ENCODE measurements around the gene AHRR.
A peak's percentile ranks its signal among the peaks of the same experiment; 100 is the strongest.
"Not testable (repeated sequence)": the region's sequence is repeated elsewhere in the genome, so short reads cannot be mapped to it uniquely, and the experiment has no call there.

The AHRR gene

GRCh38 chr5:398475-399295 is 77.2 kb downstream of the AHRR start:
- no peak for DNase-seq

DNA sequence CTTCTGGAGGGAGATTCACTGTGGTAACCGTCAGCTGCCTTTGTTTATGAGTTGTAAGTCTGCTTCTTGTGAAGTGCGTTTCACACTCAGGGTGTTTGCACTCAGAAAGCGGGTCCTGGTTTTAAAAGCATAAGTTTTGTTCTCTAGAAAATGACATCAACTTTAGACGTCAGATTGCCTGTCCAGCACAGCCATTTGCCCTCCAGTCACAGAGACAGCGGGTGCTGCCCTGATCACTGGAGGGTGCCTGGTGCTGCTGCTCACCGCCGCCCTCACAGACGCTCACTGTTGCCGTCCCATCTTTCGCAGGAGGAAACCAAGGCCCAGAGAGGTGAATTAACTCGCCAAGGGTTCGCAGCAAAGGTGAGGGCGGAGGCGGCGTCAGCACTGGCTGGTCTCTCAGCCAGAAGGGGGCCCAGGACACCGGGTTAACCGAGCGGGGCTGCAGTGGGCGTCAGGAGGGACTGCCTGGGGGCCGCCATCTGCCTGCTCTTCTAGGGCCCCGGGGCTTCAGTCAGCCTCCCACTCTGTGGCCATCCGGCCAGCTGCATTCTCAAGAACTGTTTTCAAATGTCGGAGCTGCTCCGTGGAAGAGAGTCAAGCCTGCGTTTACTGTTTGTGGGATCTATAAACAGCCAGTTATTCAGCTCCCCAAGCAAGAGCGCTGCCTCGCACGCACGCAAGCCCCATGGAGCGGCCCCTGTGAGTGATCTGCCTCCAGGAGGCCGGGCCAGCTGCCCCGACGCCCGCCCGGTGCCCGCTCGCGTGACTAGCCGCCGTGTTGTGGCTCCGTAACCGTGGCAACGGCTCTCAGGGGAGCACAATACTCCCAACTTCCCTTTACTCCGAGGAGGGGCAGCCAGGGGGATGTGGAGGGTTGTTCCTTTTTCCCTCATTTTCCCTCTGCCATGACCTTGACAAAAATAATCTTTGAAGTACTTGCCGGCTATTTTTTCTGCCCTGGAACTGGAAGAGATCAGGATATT is 78.1 kb downstream of the AHRR start:
- DNase-seq = peak; percentile 23

DNA sequence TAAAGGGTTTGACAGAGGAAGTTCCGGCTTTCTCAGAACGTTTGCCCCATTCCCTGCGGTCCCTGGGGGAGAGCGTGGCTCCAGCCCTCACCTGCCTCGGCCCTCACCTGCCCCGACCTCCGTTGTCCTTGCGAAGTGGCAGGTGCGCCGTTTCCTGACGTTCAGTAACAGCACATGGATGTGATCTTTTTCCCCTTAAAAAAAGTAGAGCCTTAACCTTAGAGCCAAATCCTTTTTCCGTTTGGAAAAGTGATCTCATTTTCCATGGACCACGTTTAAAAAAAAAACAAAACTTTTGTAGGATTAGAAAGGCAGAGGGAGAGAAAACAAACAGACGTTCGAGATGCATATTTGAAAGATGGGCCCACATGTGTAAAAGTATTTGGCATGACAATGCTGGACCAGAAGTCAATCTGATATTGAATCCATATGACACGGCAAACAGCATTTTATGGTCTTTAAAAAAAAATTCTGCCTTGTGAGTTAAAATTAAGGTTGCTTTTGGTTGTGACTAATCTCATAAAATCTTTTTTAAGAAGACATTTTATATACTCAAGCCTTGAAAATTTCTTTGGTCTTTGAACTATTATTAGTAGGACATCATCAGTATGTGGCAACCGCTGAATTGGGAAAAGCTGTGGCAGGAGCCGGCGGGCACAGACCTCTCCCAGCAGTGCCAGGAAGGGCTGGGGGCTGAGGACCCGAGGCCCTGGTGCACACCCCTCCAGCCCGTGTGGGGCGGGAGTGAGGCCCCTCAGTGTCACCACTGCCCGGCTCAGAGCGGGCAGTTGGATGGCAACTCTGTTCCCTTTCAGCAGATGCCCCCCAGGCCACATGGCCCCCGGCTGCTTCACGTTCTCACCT is 79.0 kb downstream of the AHRR start:
- no peak for DNase-seq

DNA sequence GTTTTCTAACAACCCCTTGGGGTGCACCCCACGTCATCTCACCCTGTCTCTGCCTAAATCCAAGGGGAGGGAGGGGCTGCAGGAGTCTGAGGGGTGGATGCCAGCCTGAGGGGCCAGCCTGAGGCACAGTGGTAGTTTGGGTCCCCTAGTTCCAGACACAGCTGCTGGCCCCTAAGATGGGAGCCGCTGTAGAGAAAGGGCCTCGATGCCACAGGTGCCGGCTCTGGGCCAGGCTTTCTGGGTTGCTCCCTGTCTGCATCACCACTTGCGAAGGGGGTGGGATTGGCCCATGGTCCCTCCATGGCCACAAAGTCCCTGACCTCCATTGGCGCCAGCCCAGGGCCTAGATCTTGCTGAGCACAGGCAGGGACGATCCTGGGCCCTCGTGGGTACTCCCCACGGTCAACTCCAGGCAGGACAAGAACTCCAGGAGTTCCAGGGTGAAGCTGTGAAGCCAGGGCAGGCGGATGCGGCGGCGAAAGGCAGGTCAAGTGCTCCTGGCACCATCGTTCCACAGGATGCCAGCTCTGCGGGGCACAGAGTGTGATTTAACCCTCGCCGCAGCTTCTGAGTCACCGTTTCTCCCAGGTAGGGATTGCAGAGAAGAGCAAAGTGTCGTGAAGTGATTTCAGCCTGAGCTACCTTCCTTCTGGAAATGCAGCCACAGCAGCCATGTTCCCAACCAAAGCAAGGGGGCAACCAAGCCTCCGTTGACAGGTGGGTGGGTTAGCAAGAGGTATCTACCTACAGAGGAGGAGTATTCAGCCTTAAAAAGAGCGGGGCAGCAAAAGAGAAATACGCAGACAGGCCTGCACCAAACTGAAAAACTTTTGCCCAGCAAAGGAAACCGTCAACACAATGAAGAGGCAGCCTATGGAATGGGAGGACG is 79.9 kb downstream of the AHRR start:
- no peak for DNase-seq

DNA sequence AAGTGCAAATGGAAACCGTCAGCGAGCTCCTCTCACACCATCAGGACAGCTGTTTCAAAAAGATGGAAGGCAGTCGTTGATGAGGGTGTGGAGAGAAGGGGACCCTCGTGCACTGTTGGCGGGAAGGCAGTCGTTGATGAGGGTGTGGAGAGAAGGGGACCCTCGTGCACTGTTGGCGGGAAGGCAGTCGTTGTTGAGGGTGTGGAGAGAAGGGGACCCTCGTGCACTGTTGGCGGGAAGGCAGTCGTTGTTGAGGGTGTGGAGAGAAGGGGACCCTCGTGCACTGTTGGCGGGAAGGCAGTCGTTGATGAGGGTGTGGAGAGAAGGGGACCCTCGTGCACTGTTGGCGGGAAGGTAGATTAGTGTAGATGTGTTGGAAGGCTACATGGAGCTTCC is 80.7 kb downstream of the AHRR start:
- not testable (repeated sequence) for DNase-seq

DNA sequence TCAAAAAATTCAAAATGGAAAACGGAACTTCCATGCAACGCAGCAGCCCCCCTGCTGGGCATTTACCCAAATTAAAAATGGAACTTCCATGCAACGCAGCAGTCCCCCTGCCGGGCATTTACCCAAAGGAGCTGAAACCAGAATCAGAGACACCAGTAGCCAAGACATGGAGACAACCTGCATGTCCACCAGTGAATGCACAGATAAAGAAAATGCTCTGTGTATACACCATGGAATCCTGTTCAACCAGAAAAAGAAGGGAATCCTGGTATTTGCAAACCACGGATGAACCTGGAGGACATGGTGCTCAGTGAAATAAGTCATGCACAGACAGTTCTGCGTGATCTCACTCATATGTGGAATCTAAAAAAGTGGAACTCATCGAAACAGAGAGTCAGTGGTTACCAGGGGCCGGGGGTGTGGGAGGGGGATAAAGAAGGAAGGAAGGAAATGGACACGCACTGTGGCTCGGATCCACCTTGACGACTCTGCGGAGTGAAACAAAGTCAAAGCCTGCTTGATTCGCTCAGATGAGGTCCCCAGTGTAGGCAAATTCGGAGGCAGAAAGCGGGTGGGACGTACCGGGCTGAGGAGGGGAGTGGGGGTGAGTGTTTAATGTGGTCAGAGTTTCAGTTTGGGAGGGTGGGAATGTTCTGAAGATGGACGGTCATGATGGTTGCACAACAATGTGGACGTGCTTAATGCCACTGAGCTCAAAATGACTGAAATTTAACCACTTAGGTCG is 81.3 kb downstream of the AHRR start:
- DNase-seq = no peak

GRCh38 chr5:403995-404394 is 82.5 kb downstream of the AHRR start:
- DNase-seq = no peak

- DNase-seq = no peak
Measured at GRCh38 chr5:404666-405241, 83.2 kb downstream of the AHRR start.

DNA sequence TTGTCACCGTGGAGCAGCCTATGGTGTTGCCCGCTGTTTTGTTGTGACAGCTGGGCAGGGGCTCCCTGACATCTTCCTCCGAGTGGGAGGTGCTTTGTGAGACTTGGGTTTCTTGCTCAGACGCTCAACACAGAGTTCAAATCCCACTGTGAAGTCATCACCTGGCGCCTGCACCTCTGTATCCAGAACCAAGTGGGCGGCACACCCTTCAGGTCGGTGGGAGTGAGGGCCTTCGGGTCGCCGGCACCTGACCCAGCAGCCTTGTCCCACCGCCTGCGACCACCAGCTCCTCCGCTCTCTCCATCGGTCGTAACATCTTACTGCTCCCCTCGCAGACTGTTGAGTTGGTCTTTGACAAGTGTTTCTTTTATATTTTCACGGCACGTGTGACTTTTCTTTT is 83.9 kb downstream of the AHRR start:
- DNase-seq = no peak

DNA sequence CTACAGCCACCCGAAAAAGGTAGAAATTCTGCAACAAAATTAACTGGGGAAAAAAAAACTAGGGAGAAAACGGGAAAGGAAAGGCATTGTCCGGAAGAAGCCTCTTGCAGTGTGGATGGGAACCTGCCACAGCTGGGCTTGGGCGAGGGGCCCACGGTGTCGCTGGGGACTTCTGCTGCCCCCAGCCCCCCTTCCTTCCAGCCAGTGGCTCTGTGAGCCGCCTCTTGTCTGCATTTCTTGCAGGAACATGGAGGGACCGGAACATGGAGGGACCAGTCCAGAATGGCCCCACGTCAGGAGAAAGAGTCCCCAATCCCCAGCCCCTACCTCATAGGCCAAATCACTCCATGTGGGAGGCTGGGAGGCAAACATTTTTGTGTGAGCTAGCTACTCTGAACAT is 84.5 kb downstream of the AHRR start:
- DNase-seq = no peak

DNA sequence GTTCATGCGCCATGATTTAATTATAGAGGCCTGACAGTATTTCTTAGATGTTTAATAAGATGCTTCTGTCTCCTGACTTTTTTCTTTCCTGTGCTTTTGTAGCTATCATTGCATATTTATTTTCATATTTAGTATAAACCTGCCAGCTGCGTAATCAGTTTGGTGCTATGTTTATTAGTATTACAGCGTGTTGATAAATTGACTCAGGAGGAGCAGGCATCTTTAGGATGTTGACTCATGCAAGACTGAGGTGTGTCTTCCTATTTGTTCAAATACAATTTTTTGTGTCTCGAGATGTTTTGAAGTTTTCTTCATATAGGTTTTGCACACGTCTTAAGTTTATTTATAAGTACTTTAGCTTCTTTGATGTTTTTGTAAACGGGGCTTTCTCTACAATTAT is 85.5 kb downstream of the AHRR start:
- no peak for DNase-seq

- DNase-seq = no peak
Measured at GRCh38 chr5:407801-408268, 86.3 kb downstream of the AHRR start.

DNA sequence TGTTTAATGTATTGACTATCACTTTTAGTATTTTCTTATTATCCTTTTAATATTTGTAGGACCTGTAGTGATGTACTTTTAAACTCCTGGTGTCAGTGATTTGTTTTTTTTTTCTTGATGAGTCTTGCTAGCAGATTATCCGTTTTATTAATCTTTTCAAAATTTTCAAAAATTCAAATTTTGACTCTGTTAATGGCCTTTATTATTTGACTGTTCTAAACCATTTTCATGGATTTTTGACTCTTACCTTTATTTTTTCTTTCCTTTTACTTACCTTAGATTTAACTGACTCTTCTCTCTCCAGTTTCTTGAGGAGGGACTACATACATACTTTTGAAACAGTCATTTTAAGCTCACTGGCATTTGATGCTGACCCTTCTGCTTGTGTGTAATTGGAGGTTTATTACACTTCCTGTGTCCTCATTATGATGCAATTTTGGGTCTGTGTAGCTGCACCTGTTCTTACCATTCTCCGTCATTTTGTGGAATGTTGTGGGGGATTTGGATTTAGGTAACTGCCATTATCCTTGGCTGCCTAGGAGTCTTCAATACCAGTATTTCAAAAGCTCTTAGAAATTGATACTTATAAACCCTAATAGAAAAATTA is 89.5 kb downstream of the AHRR start:
- DNase-seq = no peak

- DNase-seq = no peak
Measured at GRCh38 chr5:411728-412127, 90.2 kb downstream of the AHRR start.

GRCh38 chr5:414991-415927 is 93.7 kb downstream of the AHRR start:
- DNase-seq = not testable (repeated sequence)

GRCh38 chr5:415928-416635 is 94.6 kb downstream of the AHRR start:
- no peak for DNase-seq

DNA sequence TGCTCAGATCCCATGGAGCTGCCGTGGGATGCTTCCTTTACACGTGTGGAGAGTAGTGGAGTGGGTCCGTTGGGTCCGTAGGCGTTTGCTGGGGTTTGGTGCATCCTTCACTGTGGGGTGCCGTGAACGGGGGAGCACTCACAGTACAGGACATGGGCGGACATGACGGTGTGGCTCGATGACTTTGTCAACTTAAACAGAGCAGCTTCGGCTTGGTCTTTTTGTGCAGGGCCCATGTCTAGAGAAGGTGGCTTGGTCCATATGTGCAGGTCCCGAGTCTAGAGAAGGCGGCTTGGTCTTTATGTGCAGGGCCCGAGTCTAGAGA is 95.1 kb downstream of the AHRR start:
- DNase-seq = no peak

All from CD4-positive, alpha-beta T cell treated with Interleukin-4 for 4 hours (primary cell).